ENCODE measurements around the gene IGFALS.

IGFALS gene

DNA sequence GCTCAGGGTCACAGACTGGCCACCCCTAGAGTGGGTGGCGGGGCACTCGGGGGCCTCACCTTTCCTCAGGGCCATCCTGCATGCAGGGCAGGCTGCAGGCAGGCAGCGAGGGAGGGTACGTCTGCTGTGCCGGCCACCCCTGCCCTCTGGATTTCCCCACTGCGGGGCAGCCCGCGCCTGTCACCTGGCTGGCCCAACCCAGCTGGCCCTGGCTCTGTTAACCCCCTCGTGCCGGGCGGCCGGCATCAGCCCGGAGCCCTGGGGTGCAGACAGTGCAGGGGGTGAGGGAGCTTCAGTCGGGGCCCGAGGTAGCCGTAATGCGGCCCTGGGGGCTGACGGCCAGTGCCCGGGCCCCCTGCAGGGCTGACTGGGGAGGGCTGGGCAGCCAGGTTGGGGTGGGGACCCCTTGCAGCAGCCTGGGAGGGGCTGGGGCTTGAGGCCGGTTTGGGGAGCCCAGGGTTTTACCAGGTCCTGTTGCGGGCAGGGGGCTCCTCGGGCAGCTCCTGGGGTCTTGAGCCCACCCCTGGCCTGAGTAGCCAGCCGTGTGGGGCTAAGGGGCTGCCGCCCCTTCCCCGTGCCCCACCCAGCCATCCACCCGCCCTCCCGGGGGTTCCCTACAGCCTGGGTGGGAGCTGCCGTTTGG lies at the start of gene IGFALS:
Gene IGFALS, minus strand, starts transcription at position 128 of the 643 bp plus-strand sequence. Its CDS starts 53 bp downstream, at position 75.
- DNase-seq (ENCODE audit: low spot score): no peak

DNA sequence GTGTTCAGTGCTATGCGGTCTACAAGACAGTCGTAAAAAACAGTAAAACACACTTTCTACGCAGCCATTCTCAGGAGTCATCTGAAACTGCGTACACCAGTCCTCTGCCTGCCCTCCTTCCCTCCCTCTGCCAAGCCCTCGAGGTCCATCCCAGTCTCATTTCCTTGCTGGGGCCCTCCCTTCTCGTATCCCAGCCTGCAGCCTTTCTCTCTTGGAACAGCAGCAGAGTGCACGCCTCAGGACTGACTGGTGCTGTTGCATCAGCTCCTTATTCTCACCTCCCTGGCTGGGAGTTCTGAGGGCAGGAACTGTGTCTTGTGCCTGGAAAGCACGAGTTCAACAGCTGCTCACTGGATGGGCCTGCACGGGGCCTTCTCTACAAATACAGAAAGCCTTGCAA lies 46.0 kb upstream of the IGFALS start:
- no peak for DNase-seq (ENCODE audit: low spot score)

DNA sequence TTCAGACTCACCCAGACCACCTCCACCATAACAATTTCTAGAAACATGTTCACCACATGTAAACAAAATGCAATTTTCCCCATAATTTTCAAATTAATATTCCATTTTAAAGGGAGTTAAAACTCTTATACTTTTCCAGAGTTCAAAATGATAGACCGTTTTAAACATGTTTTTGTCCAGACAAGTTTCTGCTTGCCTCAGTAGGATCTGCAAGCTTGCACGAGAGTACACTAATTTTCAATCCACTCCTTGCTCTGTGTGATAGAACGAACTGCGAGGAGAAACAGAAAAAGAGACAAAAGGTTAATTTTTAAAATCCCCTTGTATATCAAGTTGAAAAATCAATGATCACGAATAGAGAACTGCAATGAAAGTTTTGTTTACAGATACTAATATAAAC lies 40.6 kb upstream of the IGFALS start:
- no peak for DNase-seq (ENCODE audit: low spot score)

DNA sequence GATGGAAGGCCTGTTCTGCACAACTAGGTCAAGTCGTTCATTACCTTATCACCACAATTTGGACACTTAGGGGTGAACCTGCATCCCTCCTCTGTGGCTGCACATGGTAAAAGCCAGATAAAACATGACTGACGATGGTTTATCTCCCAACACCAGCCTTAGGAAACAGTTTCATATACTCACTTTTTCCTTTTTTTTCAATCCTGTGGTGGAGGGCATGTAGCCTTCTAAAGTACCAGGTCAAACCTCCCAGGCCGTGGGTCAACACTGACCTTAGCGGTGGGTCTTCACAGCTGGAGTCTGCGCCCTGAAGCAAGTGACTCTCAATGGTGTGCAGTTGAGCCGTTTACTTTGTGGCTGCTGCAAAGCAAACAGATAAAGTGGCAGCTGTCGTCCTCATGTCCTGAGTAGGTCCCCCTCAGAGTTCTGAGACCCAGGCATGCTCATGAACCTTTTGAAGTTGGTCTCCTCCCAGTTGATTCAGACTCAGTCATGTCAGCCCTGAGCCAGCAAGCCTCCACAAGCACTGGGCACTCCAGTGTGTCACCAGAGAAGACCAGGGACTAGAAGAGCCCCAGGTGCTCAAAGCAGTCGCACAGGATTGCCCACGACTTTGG lies 39.4 kb upstream of the IGFALS start:
- no peak for DNase-seq (ENCODE audit: low spot score)

DNA sequence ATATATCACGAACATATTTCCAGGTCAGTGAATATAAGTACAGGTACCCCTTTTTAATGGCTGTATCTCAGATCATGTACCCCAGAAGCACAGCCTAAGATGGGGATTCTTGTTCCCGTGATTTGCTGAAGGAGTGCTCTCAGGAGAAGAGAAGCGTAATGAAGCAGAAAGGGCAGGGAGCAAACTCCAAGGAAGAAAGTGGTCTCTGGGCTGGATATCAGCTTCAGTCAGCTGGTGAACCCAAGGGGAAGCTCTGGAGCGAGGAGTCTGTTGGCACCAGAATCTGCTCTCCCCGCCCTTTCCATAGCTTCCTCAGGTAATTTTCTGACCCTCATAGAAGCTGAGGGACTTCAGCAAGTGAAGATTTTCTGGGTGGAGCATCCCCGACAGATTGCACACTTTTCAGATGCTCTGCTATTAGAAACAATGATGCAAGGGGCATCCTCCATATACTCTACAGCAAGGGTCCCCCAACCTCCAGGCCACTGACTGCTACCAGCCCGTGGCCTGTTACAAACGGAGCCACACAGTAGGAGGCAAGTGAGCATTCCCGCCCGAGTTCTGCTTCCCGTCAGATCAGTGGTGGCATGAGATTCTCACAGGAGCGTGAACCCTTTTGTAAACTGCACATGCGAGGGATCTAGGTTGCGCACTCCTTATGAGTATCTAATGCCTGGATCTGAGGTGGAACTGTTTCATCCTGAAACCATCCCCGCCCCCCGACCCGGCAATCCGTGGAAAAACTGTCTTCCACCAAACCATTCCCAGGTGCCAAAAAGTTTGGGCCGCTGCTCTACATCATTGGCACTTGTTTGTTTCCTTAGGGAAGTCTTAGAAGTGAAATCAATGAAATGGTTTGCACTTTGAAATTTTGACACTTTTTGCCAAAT lies 37.9 kb upstream of the IGFALS start:
- DNase-seq (ENCODE audit: low spot score): no peak

DNA sequence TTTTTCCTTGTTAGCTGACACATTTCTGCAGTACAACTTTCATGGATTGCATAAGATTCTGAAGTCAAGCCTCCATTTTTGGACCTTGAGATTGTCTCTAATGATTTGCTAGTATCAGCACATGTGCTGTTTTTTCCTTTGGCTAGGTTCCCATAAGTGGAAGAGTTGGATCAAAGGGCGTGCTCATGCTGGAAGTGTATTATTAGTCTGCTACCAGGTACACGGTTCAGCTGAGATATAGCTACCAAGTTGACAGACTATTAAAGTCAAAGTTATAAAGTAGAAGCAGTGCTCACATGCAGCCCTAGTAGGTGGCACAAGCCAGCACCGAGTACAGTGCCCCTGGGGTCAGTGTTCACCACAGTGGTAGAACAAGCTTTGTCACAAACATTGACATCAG lies 36.7 kb upstream of the IGFALS start:
- no peak for DNase-seq (ENCODE audit: low spot score)

DNA sequence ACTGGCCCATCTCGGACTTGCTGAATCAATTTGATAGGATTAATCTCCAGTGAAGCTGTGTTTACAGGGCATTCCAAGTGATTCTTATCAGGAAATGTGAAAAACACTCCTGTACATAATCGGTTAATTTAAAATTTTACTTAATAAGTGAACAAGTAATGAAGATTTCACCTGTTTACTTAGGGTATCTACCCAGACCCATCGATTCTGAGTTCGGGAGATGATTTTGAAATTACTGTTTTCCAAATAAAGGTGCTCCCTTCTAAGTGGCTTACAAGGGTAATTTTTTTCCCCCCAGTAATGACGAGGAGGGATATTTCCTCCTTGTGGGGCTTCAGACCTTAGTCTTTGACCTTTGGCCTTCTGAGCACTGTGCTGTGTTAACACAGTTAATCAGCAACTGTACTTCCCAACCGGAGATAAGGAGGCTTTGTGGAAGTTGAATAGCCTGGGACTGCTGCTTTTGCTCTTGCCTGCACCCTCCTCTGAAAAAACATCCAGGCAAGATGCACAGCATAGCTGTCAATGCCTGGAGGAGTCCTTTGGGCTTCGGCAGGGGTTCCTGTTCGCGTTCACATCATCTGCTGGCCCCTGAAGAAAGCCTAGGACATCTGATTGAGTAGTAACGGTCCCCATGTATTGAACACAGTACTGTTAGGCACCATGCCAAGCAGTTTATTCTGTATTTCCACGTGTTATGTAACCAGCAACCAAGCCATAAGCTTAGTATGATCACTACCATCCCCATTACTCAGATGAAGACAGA lies 35.3 kb upstream of the IGFALS start:
- DNase-seq (ENCODE audit: low spot score): no peak

DNA sequence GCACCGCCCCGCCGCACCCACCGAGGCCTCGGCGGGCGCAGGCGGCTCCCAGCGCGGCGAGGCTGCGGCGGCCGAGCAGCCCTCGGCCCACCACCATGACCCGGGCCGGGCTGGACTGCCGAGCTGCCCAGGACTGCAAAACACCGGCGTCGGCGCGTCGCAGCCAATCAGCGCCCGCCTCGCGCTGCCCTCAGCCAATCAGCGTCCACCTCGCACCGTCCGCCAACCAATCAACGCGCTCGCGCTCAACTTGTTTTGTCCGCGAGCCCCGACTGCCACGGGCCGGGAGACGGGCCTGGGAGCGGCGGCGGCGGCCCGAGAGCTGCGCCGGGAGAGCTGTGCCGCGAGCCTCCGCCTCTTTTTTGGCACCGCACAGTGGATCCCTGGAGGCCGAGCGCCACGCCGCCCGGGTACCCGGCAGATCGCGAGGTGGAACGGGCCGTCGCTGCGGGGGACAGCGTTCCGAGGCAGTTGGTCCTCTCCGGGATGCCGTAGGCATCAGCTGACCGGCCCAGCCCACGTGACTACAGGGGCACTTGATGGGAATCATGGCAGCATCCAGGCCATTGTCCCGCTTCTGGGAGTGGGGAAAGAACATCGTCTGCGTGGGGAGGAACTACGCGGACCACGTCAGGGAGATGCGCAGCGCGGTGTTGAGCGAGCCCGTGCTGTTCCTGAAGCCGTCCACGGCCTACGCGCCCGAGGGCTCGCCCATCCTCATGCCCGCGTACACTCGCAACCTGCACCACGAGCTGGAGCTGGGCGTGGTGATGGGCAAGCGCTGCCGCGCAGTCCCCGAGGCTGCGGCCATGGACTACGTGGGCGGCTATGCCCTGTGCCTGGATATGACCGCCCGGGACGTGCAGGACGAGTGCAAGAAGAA lies 33.4 kb upstream of the IGFALS start, which contains the start of the genes FAHD1 and HAGH:
Gene FAHD1, plus strand, starts transcription at position 516 of the 883 bp plus-strand sequence. Its CDS starts 33 bp downstream, at position 549.
Gene HAGH, minus strand, starts transcription at position 135 of the 883 bp plus-strand sequence. Its CDS starts 38 bp downstream, at position 97.
- DNase-seq (ENCODE audit: low spot score): peak; percentile 86

DNA sequence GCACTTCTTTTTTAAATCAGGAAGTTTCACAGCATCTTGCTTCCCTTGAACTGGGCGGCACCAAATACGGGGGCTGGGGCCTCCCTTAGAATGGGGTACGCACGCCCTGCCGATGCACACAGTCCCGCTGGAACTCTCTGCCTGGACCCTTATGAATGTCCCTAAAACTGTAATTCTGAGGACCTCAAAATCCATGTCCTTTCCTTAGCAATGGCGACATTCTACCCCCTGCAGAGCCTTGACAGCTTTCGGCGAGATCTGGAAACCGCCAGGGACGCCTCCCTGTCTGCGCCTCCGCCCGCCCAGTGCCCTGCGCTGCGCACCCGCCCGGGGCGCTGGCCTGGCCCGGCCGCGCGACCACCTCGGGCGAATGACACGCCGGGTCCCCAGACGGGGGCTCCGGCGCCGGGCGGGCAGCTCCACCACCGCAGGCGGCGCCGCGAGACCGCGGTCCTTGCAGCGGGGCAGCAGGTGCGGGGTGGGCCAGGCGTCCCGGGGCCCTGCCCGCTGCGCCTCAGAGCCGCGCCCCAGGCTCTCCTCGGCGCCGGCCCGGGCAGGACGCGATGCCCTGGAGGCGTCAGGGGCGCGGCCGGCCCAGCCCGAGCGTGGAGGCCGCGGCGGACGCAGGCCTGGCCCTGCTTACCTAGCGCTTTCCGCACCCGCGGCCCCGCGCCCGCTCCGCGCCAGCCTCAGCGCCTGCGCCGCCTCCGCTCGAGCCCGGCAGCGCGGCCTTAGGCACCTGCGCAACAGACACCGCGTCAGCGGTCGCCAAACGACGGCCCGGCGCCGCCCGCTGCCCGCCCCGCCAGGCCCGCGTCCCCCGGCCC lies 32.6 kb upstream of the IGFALS start:
- peak; percentile 65 for DNase-seq (ENCODE audit: low spot score)

DNA sequence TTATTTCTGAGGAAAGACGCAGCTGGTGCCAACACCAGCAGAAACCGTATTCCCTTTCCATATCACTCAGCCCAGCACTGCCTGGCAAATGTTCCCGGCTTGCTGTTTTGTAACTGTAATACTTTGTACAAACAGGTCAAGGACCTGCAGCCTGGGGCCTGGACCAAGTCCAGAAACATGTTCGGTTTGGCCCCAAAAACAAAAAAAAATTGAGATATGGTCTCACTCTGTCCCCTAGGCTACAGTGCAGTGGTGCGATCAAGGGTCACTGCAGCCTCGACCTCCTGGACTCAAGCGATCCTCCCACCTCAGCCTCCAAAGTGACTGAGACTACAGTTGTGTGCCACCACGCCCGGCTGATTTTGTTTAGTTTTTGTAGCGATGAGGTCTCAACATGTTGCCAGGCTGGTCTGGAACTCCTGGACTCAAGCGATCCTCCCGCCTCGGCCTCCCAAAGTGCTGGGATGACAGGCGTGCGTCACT lies 31.9 kb upstream of the IGFALS start:
- DNase-seq (ENCODE audit: low spot score): no peak

DNA sequence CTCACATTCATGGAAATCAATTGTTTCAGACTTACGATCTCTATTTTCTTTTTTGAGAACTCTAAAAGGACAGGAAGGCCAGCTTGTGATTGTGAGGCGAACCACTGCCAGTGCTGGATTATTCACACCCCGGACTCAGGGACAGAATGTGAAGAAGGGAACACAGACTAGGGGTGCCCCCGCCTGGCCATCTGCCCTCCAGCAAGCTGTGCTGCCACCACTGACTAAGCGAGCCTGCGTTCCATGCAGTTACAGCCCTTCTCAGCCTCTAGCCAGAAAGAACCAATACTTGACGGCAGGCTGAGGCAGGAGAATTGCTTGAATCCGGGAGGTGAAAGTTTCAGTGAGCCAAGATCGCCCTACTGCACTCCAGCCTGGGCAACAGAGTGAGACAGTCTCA lies 30.3 kb upstream of the IGFALS start:
- DNase-seq (ENCODE audit: low spot score): no peak

DNA sequence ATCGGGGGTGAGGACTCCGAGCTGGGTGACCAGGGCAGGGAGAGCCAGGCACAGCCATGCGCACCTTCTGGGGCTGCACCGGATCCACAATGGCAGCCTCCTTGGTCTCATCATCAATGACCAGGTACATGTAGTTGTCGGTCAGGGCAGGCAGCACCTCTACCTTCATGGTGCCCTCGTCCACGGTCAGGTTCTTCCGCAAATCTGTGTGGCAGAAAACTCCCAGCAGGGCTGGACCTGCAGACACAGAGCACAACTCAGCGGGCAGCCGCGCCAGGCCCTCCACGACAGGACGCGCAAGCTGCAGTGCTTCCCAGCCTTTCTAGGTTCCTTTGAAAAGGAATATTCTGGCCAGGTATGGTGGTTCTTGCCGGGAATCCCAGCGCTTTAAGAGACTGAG lies 29.3 kb upstream of the IGFALS start:
- DNase-seq (ENCODE audit: low spot score): no peak

DNA sequence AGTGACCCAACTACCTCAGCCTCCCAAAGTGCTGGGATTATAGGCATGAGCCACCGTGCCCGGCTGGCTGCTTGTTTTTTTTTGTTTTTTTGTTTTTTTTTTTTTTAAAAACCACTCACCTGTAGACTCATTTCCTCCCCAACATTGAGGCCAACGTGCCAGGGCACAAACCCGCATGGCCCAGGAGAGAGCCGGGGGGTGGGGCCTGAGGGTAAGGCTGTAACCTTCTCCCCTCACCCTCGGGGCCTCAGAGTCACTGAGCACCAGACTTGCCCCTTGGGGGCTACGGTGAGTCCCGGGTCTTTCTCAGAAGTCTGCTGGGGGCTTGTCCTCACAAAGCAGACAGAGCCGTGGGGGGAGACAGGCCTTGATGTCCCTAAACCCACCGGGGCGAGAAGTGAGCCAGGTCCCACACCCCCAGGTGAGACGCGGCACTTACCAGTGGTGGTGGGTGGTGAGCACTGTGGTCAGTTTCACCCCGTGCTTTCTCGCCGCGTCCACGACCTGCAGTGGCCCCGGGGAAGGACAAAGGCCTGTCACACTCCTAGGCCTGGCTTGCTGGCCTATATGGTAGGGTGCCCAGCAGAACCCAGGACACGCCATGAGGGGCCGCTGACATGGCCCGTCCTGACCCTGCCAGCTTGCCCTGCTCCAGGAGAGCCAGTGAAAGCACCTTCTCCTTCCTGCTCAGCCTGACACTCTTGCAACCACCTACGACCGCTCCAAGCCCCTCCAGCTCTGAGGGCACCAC lies 28.5 kb upstream of the IGFALS start:
- DNase-seq (ENCODE audit: low spot score): no peak

DNA sequence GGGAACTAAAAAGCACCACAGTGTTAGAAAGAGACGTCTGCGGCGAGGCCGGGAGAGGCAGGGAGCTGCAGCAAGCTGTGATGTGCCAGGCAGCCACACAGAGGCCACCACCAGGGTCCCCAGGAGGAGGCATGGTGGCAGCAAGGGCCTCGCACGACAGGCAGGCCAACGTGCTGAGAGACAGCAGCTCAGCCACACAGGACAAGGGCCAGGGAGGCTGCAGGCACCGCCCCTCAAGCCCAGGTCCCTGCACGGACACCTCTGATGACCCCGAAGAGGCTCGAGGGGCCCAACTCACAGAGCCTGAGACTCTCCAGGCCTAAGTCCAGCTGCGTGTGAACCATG lies 27.4 kb upstream of the IGFALS start:
- no peak for DNase-seq (ENCODE audit: low spot score)

DNA sequence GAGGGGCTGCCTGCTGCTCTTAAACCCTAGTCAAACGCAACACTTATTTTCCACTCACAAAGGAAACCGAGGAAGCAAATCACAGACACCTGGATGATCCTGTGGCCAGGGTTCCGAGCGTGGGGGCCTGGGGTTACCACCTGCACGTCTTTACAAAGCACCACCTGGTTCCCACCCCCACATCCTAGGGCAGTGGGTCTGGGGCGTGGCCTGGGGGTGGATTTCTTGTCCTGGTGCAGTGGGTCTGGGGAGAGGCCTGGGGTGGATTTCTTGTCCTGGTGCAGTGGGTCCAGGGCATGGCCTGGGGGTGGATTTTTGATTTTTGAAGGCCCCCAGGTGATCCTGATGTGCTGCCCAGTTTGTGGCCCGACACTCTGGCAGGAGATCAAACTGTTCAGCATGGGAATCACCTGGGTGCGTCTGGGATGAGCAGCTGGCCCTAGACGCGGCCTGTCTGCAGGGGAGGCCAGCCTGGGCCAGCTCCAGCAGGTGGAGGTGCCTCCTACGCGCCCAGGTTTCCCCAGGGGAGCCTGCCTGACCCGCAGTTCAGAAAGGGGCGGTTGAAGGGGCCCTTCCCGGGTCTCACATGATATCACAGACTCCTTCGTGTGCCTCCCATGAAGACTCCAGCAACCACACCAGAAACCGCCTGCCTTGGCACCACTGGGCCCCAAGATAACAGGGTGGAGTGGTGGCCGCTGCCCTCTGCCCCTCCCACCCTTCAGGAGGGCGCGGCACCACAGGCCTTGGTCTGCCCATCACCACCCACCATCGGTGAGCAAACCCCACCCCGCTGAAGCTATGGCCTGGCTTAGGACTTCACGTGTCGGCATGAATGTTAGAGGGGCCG lies 26.8 kb upstream of the IGFALS start:
- DNase-seq (ENCODE audit: low spot score): no peak

DNA sequence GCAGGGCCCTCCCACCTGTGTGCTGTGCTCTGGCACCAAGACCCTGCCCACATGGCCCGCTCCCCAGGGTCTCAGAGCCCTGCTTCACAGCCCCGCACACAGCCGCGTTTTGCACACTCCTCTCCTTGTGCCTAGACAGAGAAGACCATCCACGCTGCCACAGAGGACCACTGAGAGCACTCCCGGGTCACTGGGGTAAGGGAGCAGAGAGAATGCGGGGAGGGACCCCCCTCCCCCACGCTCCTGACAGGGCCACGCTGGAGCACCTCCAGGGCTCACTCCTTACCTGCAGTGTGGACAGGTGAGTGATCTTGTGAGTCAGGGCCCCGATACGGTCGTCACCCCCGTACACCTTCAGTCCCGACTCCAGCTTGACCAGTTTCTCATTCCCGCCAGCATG lies 26.1 kb upstream of the IGFALS start:
- no peak for DNase-seq (ENCODE audit: low spot score)

DNA sequence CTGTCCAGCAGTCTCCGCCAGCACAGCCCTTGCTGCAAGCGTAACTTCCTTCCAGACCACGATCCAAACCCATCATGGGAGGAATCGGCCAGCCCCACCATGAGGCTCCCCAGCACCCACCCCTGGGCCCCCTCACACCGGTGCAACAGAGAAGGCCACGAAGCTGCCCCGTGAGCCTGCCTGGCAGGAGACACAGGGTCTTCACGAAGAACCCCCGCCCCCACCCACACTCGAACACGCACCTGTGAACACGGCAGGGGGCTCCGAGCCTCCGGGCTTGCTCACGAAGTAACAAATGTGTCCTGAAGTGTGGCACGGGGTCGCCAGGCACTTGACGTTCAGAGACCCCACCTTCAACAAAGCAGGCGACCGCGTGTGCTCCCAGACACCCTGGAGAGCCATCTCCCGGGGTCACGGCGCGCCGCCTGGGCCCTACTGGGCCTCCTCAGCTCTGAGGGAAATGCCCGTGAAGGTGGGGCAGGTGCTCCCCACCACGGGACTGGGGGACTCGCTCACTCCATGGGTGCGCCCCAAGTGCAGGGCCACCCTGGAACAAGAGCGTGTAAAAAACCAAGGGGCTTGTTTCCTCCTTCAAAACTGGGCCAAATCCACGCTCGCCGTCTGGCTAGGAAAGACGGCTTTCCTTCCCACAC lies 25.5 kb upstream of the IGFALS start:
- DNase-seq (ENCODE audit: low spot score): no peak

Data from CD4-positive, alpha-beta T cell treated with Interleukin-6 at 100 ng/mL for 8 hours (primary cell).